GM12801 (cell line): ENCODE results near the gene CCDC136.

ENCODE experiments used
- TF ChIP-seq, protein P1 (sequence below): IDR thresholded peaks from one replicate; pipeline ENCODE4 v1.5.1; 2011; ENCODE audit warnings: control low read depth; ENCODE audit not compliant: insufficient read length; ENCODE audit errors: extremely low read depth

CCDC136 gene

DNA sequence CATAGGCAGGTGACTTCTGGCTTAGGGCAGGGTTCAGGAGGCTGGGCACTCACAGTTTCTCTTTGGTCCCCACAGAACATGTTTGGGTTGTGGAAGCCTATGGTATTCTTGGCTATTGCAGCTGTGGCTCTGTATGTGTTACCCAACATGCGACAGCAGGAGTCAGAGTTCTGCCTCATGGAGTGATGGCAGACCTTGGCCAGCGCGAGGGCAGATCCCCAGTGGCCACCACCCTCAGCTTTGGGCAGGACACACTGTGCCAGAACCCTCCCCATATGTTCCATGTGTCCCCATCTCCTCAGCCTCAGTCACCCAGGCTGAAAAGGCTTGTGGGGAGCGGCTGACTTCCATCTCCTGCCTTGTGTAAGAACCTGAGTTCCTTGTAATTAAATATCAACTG, 30.0 kb downstream of the CCDC136 start:
- TF ChIP-seq, protein P1, sequence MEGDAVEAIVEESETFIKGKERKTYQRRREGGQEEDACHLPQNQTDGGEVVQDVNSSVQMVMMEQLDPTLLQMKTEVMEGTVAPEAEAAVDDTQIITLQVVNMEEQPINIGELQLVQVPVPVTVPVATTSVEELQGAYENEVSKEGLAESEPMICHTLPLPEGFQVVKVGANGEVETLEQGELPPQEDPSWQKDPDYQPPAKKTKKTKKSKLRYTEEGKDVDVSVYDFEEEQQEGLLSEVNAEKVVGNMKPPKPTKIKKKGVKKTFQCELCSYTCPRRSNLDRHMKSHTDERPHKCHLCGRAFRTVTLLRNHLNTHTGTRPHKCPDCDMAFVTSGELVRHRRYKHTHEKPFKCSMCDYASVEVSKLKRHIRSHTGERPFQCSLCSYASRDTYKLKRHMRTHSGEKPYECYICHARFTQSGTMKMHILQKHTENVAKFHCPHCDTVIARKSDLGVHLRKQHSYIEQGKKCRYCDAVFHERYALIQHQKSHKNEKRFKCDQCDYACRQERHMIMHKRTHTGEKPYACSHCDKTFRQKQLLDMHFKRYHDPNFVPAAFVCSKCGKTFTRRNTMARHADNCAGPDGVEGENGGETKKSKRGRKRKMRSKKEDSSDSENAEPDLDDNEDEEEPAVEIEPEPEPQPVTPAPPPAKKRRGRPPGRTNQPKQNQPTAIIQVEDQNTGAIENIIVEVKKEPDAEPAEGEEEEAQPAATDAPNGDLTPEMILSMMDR: no peak

GRCh38 chr7:128826512-128826911, 34.7 kb downstream of the CCDC136 start:
- TF ChIP-seq, protein P1: no peak

- TF ChIP-seq, protein P1: no peak
Observed at GRCh38 chr7:128826916-128827247, 35.1 kb downstream of the CCDC136 start.

GRCh38 chr7:128827248-128827958, 35.6 kb downstream of the CCDC136 start:
- TF ChIP-seq, protein P1: no peak

DNA sequence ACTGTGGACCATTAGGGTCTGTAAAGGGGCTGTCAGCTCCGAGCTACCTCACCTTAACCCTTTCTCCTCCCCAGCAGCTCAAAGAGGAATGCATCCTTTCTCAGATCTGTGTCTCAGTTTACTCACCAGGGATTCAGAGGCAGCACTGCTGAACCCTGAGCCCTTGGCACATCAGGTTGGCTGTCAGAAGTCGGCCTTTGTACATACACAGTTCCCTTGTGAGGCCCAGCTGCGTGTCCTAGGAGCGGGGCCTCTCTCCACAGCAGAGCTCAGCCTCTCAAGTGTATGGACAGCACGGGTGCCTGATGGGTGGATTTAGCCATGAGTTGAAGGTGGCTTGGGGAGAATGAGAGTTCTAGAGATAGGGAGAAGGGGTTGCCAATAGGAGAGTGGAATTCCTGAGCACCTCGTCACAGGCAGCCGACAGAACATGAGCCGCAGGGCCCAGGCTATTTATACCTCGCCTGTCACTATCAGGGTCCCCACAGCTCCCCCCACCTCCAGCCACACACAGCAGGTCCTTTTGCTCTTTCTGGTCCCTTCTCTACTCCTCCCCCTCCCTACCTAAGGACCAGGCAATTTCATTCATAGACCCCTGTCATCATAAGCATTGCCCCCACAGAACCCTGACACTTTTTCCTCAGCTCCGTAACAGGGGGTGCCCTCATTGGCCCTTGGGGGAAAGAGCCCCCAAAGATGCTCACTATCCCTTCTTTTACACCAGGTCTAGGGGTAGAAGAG, 36.4 kb downstream of the CCDC136 start:
- TF ChIP-seq, protein P1: no peak

DNA sequence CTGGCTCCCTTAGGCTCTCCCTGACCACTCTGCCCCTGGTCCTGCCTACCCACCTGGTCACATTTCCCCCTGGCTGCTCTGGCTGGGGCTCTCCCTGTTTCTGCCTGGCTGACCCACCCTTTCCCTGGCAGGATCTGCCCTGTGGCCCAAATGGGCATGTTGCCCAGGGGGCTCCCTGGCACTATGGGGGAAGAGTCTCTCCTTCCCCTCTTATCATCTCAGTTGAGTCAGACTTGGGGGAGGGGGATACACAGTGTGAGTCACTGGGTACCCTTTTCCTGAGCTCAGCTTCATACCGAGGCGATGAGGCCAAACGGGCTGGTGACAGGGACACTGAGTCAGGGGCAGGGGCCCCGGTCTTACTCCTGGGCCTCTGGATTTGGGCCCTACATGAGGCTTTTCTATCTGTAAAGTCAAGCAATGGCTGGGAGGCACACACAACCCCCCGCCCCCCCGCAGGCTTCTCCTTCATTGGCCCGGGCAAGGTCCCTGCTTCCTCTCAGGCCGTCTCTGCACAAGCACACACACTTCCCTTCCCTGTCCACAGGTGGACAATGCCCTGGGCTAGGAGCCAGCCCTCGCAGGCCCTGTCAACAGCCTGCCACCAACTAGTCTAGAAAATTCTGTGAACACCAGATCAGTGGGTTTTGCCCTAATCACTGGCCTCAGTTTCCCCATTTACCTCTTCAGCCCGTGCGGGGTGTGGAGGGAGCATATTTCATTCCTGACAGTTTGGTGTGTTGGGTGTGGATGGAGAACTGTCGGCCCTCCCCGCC, 37.8 kb downstream of the CCDC136 start:
- TF ChIP-seq, protein P1: no peak
